Stimulated activated CD4-positive, alpha-beta T cell treated with anti-CD3 and anti-CD28 coated beads, Interleukin-12 subunit alpha, Interleukin-12 subunit beta, amount 100 ng/mL, for 48 hours (primary cell): ENCODE results near the gene KIF3B.
"Not testable (repeated sequence)": the region's sequence is repeated elsewhere in the genome, so short reads cannot be mapped to it uniquely, and the experiment has no call there.

Experiments used
- DNase-seq, 3 donors: peaks; one replicate each; pipeline ENCODE4 v3.0.0-alpha.2; 2020; ENCODE audit warnings: low read depth in 2 of 3, low spot score in 1 of 3

KIF3B gene

GRCh38 chr20:32382102-32382950, 104.9 kb downstream of the KIF3B start:
- DNase-seq, result no peak

DNA sequence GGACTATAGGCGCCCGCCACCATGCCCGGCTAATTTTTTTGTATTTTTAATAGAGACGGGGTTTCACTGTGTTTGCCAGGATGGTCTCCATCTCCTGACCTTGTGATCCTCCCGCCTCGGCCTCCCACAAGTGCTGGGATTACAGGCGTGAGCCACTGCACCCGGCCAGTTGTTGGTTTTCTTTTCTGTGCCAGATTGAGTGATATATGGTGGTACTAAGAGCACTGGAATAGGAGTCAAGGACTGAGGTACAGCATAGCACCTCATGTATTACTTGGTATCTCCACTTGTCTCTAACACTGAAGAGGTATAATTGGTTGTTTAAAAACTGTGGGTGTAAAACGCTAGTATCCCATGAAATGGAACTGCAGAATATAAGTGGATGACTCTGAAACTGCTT, 106.0 kb downstream of the KIF3B start:
- not testable (repeated sequence) for DNase-seq
